NCI-H2227 (cell line): ENCODE data around the gene MMS22L.

Experiments
- DNase-seq: peaks from one replicate; lab custom pipeline; 2025; ENCODE audit not compliant: unreplicated experiment; lab: John Stamatoyannopoulos, UW

MMS22L gene

DNA sequence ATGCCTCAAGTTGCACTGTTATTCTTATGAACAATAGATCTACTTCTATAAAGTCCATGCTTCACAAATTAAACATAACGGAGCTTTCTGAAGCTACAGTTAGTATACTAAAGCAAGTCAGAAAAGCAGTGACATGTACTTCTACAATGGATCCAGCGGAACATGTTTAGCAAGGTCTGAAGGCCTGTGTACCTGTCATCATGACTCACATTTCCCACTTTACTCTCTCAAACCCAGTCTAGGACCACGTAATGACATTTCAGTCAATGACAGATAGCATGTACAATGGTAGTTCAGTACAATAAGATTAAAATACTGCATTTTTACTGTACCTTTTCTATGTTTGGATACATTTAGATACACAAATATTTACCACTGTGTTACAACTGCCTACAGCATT lies 132.1 kb downstream of the MMS22L start:
- no peak for DNase-seq

DNA sequence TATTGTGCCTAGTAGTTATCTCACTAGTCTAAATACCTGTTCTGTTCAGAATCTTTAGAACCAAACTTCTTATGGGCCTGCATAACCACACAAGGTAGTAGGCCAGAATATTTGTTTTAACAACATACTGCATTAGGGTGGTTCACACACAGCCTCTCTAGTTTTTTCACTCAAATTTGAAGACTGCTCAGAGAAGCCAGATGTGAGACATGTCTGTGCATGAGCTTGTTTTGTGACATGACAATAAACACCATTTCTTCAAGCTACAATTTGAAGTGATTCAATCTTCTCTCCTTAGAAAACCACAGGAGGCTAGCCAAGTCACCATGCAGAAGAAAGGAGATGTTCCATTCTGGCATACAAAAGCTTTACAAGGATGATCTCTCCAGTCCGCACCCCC lies 135.6 kb downstream of the MMS22L start:
- DNase-seq: no peak

DNA sequence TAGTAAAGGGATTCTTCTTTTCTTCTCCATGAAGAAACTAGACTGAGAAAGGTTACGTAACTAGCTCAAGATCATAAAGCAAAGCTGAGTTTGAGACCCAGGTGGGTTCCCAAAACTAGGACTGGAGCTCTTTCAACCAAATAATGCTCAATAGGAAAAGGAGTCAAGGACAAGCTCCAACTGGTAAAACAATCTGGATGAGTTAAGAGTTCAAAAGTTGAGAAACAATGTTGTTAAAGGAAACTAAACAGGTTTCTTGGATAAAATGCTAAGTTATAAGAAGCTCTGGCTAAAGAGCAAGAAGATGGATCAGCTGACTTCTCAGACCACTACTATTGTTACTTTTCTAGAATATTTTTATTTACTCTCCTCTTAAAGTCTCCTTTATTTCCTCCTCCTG lies 137.3 kb downstream of the MMS22L start:
- DNase-seq: no peak

DNA sequence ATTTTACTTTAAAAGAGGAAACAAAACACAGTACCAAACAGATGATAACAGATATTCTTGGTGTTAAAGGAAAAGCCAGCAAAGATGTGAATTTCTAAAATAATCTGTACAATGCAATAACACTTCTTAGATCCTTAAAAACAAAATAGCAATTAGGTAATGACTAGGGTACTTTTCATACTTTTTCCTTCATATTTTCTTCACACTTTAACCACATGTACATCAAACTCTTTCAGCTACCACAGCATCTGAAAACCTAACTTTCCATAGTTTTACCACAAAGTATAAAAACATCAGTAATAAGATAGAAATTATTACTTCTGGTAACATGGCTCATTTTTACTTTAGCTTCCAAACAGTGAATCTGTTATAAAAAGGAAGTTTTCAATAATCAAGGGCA lies 141.3 kb downstream of the MMS22L start:
- no peak for DNase-seq

DNA sequence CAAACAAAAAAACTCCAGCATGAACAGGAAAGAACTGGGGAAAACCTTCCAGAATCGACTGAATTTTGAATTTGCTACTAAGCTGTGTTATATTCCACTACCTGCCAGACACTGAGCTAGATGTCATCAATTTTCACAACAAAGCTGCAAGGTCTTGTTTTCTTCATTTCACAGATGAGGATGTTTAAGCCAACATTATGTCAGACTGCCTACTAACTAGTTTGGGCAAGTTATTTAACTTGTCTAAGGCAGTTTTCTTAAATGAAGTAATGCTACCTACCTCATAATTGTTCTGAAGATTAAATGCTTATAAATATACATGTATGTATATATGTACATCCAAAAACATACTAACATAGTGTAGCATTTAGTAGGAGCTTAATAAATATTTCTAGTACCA lies 144.4 kb downstream of the MMS22L start:
- DNase-seq: no peak

DNA sequence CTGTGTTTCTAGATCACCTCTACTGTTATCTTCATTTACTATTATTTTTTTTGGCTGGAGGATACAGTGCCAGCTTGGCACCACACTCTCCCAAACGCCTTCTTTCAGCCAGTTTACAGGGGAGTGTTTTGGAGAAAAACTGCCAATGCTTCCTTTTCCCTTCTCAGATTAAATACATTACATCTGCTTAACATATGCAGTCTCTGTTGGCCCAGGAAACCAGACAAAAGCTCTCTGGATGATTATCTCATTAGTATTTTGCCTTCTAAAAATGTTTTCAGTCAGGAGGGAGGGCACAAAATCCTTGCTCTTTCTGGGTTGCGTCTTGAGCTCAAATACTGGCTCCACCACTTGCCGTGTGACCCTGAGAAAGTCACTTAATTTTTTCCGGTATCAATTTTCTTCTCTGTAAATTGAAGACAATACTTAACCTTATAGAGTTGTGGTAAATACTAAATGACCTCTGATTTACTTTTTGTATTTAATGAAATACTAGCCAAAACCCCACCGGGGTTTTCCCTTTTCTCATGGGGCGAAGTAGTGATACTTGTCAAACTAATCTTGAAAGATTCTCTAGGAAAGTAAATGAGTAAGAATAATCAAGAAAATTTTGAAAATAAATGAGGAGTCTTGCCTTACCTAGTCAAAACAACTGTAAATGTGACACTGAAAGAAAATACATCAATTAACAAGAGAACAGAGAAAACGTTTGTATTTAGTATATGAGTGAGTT lies 146.2 kb downstream of the MMS22L start:
- DNase-seq: no peak

DNA sequence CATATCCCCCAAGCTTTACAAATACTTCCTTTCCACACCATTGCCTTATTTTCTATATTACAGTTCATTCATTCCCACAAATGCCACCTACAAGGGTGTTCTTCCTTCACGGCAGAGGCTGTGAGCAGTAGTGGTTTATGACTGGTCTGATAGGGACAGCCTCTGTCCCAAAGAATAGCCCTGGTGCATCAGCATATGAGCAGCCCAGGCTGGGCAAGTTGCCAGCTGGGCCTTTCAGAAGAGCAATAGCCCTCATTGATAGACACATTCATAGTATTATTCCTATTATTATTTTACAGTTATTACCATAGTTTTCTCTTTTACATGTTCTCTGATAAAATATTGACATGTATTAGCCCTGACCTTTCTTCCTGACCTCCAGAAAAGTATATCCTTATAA lies 149.9 kb downstream of the MMS22L start:
- DNase-seq: peak; percentile 19

DNA sequence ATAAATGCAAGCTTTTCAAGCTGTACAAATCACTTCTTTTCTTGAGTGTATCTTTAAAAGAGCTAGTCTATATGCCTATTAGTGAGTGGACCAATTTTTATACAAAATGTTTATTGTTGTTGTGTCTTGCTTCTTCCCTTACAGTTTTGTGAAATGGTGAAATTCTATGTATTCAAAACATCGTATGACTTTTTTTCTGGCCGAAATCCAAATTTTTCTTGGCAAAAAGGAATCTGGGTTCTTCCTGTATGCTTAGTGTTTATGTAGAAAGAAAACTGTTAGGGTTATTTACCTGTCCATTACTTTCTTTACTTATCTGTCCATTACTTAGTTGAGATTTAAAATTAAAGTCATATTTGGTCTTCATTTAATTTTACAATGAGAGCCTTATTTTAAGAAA lies 153.9 kb downstream of the MMS22L start:
- DNase-seq: no peak

DNA sequence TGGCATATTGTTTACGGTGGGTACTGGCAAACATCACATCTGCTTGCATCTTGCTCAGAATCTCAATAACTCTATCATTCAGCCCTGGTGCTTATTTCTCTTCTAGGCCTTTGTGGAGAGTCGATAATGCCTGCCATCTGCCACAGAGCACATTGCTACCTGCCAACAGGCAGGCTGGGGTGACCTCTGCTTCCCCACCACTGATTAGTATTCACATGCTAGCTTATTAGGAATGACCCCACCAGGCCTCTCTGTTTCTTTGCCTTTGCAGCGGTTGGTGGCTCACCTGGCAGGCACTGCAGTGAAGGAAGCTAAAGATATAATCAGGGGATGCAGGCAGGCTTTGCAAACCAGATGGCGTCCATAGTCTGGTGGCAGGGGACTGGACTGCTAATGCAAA lies 154.5 kb downstream of the MMS22L start:
- peak; percentile 18 for DNase-seq

DNA sequence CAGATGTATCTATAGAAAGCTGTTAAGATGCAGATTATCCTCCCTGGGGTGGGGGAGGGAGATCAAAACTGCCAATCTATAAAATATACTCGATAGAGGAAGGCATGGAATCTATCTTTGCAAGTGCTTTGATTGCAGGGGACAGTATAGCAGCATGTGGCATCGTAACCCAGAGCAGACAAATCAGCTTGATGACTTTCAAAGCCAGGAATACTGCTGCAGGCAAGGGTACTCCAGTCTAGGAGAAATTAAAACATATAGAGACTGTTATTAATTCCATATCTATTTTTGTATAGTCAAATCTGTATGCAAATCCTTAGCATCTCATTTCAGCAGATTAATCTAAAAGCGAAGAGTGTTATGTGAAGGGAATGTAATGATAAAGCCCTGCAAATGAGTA lies 159.4 kb downstream of the MMS22L start:
- DNase-seq: no peak

DNA sequence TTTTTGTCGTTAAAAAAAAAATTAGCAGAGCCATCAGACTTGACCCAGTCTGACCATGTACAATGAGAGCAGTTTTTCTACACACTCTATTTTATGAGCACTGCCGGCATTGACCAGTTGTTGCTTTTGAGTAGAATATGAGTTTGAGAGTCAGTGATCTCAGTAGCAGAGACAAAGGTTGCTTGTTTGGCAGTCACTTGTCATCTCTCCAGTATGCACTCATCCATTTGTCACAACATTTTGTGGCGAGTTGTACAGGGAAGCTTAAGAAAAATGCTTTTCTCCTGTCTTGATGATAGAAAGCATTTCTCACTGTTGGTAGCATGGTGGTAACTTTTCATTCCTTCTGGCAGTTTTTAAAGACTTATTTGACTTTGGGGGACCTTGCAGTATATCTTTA lies 159.9 kb downstream of the MMS22L start:
- DNase-seq: no peak

DNA sequence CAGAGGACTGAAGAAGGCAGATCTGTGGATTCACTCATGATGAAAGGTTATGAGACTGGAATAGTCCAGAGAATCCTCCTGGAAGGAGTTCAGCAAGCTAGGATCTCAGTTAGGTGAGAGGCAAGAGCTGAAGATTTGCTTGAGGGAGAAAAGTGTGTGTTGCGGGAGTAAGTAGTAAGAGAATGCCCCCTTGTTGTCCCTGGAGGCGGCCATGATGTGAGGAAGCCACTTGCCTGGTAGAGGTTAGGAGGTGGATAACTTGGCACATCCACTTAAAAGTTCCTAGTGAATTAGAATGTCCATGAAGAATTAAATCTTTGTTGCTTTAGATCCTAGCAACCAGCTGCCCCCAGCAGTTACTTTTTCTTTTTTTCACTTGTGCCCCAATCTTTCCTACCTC lies 162.5 kb downstream of the MMS22L start:
- no peak for DNase-seq

DNA sequence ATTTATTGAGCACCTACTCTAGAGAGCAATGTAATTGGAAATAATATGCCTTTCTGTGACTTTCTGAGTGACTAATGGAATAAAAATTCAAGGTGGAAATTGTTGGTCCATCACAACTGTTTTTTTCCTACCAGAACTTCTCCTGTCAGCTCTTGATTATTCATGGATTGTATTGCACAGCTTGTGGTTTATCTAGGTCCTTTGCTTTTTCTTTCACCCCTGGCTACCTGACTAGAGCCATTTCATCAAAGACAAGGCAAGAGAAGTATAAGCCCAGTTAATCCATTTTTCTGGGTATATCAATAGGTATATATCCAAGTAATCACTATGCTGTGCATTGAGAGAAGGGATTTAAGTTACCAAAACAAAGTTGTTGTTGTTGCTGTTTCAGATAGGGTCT lies 168.4 kb downstream of the MMS22L start:
- no peak for DNase-seq

DNA sequence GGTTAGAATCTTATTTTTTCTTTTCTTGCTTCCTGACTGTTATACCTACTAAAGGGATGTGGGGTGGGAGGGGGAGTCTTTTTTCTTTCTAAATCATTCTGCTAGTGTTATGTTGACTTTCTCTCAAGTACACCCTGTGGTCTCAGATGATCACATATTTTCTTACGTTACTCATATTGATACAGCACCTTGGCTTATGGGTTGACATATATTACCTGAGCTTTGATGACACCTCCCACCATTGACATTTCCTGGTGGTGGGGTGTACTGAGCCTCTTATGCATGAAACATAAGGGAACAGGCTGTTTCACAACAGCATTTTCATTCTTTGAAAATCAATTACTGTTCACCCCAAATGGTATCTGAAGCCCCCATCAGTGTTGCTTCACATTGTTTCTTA lies 169.8 kb downstream of the MMS22L start:
- no peak for DNase-seq

DNA sequence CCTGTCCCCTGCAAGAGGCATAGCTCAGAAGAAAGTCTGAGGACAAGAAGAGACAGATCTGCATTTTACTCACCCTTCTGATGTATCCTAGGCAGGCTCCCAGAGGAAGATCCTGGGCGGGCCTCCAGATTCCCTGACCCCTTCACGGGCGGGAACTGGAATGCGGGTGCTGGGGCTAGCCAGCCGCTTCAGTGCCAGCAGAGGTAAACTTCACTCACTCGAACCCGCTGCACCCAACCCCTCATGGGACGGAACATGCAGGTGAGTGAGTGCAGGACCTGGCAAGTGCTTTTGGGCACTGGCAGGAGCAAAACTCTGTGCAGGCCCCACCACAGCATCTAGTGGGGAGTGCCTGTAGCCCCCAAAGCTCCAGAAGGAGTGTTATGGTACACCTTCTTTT lies 171.8 kb downstream of the MMS22L start:
- no peak for DNase-seq

DNA sequence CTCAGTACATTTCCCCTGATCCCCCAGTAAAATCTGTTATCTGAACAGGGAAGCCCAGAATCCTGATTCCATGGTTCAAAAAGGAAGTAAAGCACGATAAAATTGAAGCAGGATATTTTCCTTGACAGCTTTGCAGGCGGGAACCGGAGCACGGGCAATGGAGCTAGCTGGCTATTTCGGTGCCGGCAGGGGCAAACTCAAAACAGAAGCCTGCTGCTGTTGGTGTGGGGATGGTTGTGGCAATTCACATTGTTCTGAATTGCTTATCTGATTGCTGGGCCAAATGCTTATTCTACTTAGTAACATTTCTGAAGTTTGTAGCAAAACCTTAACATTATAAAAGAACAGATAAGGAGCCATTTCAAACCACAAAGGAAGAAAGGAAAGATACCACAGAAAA lies 172.4 kb downstream of the MMS22L start:
- no peak for DNase-seq

DNA sequence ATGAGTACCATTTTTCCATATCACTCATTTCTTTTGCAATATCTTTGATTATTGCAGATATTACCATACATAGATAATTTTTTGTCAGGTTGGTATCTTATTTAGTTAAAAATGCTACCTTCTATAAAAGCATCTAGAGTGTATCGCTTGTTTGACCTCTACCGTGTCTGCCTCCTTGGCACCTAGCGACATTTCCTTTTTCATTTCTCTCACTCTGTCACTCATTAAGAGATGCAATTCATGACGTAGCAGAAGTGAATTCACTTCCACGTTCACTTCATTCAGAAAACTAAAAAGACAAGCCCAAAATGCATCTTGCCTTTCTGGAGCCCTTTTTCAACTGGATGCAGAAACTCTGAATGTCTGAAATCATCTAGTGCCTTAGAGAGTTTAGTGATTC lies 172.9 kb downstream of the MMS22L start:
- DNase-seq: no peak

DNA sequence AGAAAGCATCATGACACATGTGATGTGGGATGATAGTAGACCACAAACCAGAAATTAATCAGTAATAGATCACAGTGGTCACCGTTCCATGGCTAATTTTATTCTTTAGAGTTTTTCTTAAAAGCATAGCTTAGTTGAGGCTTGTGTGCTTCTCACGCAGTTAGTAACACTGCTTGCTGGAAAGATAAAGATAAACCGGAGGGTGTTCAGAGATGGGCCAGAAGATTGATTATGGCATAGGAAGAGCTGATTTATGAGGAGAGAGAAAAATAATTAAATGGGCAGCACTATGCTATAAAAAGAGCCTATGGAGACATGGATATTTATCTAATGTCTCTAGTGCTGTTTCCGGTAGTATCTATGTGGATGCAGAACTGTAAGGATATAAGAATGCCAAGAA lies 173.6 kb downstream of the MMS22L start:
- DNase-seq: no peak

DNA sequence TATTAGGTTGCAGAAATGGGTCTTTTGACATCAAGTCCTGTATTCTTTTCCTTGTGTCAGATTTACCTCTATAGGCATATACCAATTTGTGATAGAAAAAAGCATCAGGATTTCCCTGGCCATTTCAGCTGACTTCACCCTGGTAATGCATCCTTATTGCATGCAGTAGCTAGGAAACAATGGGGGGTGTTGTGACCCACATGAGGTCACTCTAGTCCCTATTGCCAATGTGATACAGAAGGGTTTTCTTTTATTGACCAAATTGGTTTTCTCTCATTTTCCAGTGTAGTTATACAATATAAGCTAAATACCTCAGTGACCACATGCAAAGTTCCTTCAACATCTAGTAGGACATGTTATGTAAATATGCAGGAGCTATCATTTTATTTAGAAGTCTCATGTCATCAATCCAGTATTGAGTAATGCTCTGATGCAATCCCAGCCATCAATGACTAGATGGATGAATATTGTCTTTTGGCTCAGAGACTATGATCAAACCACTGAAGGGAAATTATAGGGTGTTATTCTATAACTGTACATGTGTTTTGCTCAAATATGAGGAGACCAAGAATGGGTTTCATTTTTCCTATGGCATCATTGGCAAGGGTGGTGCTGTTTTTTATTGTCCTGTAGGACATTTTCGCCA lies 180.7 kb downstream of the MMS22L start:
- no peak for DNase-seq

DNA sequence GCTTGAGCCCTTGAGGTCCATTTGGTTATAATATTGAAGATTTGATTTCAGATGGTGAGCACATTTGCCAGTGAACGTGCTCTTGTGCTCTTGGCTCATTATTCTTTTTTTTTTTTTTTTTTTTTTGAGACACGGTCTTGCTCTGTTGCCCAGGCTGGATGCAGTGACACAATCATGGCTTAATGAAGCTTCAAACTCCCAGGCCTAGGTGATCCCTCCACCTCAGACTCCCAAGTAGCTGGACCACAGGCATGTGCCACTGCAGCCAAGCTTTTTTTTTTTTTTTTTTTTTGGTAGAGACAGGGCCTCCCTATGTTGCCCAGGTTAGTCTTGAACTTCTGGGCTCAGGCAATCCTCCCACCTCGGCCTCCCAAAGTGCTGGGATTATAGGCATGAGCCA lies 182.3 kb downstream of the MMS22L start:
- no peak for DNase-seq

DNA sequence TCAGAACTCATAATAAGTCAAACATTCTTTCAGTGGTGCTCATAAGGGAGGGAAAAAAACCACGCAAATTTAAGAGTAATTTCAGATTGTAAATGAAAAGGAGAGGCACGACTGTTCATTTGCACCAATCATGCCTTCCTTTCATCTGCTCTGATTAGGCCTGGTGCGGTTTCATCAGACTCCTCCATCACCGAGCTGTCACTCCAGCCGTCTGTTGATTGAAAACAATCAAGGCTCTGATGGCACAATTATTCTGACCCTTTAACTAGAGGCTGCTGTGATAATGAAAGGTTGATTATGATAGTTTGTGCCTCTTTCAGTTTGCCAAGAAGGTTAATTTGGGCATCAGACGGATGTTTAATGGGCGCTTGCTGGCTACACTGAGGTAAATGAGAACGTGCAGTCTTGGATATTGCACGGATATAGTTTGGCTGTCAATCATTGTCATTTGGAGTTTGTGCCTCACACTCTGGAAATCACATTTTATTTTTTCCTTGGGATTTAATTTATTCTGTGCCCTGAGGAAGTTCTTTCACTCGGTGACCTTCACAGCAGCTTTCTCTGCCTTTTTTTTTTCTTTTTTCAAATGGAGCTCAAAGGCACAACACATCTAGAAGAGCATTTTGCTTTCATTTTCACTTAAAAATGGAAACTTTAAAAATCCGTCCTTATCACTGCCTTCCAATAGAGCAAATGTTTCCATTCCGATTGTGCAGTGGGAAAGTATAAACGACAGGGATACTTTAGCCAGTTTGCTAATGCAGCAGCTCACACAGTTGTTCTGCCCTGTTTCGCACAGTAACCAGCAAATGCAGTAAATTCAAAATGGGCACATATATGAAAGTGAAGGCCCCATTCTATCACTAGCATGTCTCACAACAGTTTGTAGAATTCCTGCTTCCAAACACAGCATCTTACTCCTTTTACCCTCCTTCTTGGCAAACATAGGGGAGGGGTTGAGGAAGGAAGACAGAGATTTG lies 185.7 kb downstream of the MMS22L start:
- DNase-seq: peak; percentile 30

DNA sequence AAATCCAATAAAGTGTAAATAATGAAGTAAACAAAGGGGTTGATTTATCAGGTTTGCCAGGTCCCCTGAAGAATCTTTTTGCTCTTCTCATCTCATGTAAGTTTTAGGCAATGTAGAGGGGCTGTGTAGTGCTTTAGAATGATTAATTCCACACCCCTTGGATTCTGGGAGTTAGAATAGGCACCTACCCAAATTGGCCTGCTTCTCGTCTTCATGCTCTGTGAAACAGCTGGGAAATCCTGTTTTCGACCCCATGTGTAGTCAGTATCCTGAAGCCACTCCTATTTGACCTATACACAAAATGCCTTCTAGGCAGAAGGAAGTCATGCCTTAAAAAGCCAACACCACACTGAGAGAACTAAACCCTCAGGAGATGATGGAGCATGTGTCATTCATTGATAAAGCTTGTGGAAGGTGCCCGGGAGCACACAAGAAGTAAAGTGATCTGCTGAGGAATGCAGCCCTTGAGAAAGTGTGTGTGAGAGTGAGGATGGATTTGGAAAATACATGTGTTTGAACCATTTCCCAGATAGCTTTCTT lies 187.6 kb downstream of the MMS22L start:
- no peak for DNase-seq
